K562 (cell line): ENCODE measurements around the gene WNT11.

Experiments used
- KLF1 ChIP-seq: fragments of 450-650 bp; IDR thresholded peaks from 2 replicates; pipeline ENCODE4 v1.6.1; 2016; ENCODE audit warnings: missing genetic modification characterization, missing compliant biosample characterization
- NCOA1 ChIP-seq: fragments of 450-650 bp; IDR thresholded peaks from 2 replicates; pipeline ENCODE4 v1.6.1; 2016; ENCODE audit warnings: low read depth
- NR2C2 ChIP-seq, 2 experiments: fragments of 200-800 bp in 1 of 2; sonication (Bioruptor generic) in 1 of 2; sonication (generic) in 1 of 2; formaldehyde crosslinking in 1 of 2; IDR thresholded peaks; 2 replicates each; pipeline versions ENCODE4 v1.6.1 to v1.8.0; 2016 to 2022; ENCODE audit warnings: mild to moderate bottlenecking in 1 of 2, missing compliant biosample characterization in 1 of 2, missing genetic modification characterization in 1 of 2, missing genetic modification reagents in 1 of 2
- POLR2A ChIP-seq: fragments of 450-650 bp; conservative IDR thresholded peaks from 2 replicates; pipeline ENCODE4 v1.6.1; 2016
- POLR2AphosphoS5 ChIP-seq: IDR thresholded peaks from 2 replicates; pipeline ENCODE4 v1.6.1; 2011; ENCODE audit warnings: mild to moderate bottlenecking, low read depth, low read length, moderate library complexity; ENCODE audit not compliant: control insufficient read depth, insufficient read depth
- SP1 ChIP-seq: sonication (generic); formaldehyde crosslinking; IDR thresholded peaks from 2 replicates; pipeline ENCODE4 v1.8.1; 2022; ENCODE audit warnings: mild to moderate bottlenecking, missing genetic modification reagents
- ZBTB11 ChIP-seq, 3 experiments: fragments of 200-800 bp in 1 of 3; fragments of 250-450 bp in 1 of 3; fragments of 450-650 bp in 1 of 3; sonication (Bioruptor Pico) in 1 of 3; sonication (Bioruptor generic) in 1 of 3; formaldehyde crosslinking in 1 of 3; IDR thresholded peaks; 2 replicates each; pipeline versions ENCODE4 v1.6.1 to v1.8.0; 2016 to 2022; ENCODE audit warnings: mild to moderate bottlenecking in 2 of 3, missing genetic modification characterization in 2 of 3, missing compliant biosample characterization in 1 of 3, moderate library complexity in 1 of 3
- ZNF274 ChIP-seq: IDR thresholded peaks from 2 replicates; pipeline ENCODE4 v1.6.1; 2011; ENCODE audit warnings: low read depth, mild to moderate bottlenecking, low read length, moderate library complexity, borderline replicate concordance
- ZNF512 ChIP-seq: IDR thresholded peaks from 2 replicates; pipeline ENCODE4 v1.6.1; 2016; ENCODE audit warnings: missing genetic modification characterization, missing compliant biosample characterization

GRCh38 chr11:76163289-76163880 lies 42.9 kb downstream of the WNT11 start:
- TF ChIP-seq ZNF512 (tag) (no peak), POLR2A (no peak), ZNF274 (no peak), SP1 (CRISPR knock-in tag) (no peak), ZBTB11 (CRISPR knock-in tag; IDR thresholded peaks at IDR 0.05) (no peak), POLR2AphosphoS5 (no peak), NCOA1 (no peak), NR2C2 (CRISPR knock-in tag; IDR thresholded peaks at IDR 0.05) (no peak), NR2C2 (tag; IDR thresholded peaks at IDR 0.05) (no peak), KLF1 (tag) (no peak)
